Activated CD4-positive, alpha-beta T cell treated with anti-CD3 and anti-CD28 coated beads for 24 hours (primary cell): ENCODE data around the gene AARSD1.
"Not testable (repeated sequence)": the region's sequence is repeated elsewhere in the genome, so short reads cannot be mapped to it uniquely, and the experiment has no call there.

Experiments
- DNase-seq, 2 donors: peaks; one replicate each; pipeline ENCODE4 v3.0.0-alpha.2; 2020; ENCODE audit warnings: low read depth in 2 of 2

The AARSD1 gene

GRCh38 chr17:42920106-42920900 is 44.0 kb downstream of the AARSD1 start:
- no peak for DNase-seq

GRCh38 chr17:42919522-42920077 is 44.7 kb downstream of the AARSD1 start:
- not testable (repeated sequence) for DNase-seq

DNA sequence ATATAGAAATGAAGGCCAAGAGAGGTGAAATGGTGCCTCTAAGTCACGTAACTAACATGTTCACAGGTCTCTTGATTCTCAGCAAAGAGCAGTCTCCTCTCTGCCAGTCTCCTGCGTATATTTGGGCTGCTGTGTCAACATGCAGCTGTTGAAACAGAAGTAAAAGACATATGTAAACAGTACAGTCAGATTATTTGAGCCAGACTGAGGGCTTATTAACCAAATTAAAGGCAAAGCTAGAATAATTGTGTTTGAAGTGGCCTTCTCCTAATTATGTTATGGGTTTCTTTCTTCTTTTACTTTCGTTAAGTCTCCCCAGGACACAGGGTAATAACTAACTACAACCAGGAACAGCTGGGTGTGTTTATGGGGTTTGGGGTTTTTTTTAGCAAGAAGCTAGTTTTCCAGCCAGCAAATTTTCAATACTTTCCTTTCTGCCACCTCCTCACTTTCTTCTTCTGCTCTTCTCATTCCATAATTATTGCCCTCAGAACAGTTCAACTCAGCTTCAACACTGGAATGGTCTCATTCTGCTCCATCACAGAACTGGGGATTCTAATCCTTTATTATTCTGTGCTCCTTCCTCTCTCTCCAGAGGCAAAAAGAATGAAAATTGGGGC is 45.2 kb downstream of the AARSD1 start:
- DNase-seq, result no peak

GRCh38 chr17:42917236-42917603 is 47.0 kb downstream of the AARSD1 start:
- DNase-seq, result no peak

DNA sequence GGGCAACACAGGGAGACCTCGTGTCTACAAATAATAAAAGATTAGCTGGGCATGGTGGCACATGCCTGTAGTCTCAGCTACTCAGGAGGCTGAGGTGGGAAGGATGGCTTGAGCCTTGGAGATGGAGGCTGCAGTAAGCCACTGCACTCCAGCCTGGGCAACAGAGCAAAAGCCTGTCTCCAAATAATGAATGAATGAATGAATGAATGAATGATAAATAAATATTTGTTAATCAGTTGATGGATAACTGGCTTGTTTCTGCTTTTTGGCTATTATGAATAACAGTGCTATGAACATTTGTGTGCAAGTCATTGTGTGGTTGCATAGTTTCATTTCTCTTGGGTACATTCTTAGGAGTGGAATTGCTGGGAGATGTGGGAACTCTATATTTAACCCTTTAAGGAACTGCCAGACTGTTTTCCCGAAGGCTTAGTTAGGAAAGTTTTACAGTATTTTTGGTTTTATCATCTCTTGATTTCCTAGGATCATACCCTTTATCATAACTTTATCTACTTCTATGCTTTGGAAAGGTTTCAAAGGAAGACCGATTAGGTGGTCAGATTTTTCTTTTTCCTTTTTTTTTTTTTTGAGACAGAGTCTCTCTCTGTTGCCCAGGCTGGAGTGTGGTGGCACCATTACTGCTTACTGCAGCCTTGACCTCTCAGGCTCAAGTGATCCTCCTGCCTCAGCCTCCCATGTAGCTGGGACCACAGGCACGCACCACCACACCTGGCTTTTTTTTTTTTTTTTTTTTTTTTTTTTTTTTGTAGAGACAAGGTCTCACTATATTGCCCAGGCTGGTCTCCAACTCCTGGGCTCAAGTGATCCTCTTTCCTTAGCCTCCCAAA is 47.6 kb downstream of the AARSD1 start:
- DNase-seq, result not testable (repeated sequence)

- not testable (repeated sequence) for DNase-seq
Measured at GRCh38 chr17:42915288-42915687, 49.0 kb downstream of the AARSD1 start.

- no peak for DNase-seq
Measured at GRCh38 chr17:42913981-42914617, 50.2 kb downstream of the AARSD1 start.

GRCh38 chr17:42913522-42913921 is 50.7 kb downstream of the AARSD1 start:
- no peak for DNase-seq

DNA sequence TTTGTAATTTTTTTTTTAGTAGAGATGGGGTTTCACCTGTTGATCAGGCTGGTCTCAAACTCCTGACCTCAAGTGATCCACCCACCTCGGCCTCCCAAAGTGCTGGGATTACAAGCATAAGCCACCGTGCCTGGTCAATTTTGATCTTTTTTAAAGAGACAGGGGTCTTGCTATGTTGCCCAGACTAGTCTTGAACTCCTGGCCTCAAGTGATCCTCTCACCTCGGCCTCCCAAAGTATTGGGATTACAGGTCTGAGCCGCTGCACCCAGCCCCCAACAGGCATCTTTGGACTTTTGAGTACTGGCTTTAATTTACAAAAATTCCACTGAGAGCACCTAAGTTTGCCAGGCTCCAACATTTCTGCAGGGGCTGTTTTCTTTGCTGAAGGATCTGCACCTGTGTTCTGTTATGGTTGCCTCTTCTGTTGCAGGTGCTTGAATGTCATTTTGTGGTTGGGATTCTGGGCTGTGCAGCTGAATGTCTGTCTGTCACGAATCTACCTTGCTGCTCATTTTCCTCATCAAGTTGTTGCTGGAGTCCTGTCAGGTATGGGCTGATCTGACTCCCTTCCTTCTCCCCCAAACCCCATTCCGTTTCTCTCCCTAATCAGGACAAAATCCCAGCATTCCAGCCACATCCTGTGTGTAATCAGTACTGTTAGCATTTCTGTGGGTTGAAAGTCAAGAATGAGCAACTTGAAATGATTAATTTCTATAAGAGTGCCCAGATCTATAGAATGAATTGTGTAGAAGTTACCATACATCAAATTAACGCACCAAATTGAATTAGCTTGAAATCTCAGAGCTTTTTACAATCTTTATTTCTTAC is 55.2 kb downstream of the AARSD1 start:
- DNase-seq, result no peak

DNA sequence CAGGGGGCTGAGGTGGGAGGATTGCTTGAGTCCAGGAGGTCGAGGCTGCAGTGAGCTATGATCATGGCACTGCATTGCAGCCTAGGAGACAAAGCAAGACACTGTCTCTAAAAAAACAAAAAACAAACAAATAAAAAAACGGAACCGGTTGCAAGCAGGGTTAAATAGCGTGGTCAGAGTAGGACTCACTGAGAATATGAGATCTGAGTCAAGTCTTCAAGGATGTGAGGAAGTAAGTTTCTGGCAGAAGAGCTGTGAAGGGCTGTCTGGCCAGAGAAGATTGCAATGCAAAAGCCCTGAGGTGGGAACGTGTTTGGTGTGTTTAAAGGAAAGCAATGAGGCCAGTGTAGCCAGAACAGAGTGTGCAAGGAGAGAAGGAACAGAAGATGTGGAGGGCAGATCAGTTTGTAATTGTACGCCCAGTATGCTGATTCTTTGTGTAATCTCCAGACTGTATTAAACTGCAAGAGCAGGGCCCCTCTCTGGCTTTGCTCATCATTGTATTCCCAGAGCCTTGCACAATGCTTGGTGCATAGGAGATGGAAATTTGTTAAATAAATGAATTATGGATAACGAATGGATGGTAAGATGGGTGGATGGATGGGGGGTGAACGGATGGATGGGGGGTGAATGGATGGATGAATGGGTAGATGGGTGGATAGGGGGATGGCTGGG is 57.3 kb downstream of the AARSD1 start:
- no peak for DNase-seq

DNA sequence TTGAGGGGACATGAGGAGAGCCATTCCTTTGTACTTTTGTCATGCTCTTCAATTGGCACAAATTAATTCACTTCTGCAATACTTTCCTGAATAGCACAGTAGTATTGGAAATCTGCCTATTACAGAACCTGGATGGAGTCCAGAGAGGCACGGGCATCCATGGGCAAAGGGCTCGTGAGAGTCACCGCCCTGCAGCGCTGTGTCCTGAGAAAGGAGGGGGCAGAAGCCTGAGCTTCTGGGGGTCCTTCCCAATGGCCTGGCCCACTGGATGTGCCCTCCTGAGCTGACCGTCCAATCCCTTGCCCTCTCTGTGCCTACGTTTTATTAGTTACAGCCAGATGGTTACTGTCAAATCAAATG is 60.2 kb downstream of the AARSD1 start:
- no peak for DNase-seq

DNA sequence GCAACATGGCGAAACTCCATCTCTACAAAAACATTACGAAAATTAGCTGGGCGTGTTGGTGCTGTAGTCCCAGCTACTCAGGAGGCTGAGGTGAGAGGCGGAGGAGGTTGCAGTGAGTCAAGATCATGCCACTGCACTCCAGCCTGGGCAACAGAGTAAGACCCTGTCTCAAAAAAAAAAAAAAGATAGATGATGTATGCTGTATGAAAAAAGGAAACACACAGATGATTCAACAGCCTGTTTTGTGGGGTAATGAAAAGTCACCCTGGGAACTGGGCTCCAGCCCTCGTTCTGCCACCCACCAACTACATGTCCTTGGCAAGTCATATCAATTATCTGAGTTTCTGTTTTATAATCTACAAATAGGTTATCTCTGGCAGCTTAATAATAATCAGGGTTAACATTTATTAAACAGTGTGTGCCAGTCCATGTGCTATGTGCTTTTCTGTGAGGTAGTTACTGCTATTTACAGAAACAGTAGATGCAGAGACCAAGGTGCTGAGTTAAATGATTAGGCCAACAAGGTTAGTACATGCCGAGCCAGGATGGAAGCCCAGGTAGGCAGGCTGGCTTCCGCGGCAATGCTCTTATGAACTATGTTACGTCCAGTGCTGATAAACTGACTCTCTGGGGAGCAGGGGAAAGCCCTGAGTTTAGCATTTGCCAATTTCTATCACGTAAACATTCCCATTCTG is 62.6 kb downstream of the AARSD1 start:
- DNase-seq, result no peak
